Activated naive CD4-positive, alpha-beta T cell treated with anti-CD3 and anti-CD28 coated beads for 36 hours (primary cell): ENCODE measurements around the gene MTFR1L. TPM values are rescaled to one million over a fixed set of nuclear protein-coding genes. Genes with fewer than 3 reads are reported as not detected.
"Not testable (repeated sequence)": the region's sequence is repeated elsewhere in the genome, so short reads cannot be mapped to it uniquely, and the experiment has no call there.

ENCODE experiments used
- CTCF ChIA-PET: fragments of 350-600 bp; sonication (Branson Sonifier 250); formaldehyde crosslinking; loops from one replicate; lab custom pipeline; 2021; ENCODE audit warnings: antibody characterized with exemption; lab: Charles Lee
- DNase-seq: peaks from one replicate; pipeline ENCODE4 v3.0.0-alpha.2; 2020
- H3K27ac Mint-ChIP-seq: one replicate; pipeline ENCODE4 v1.8.0; 2021; ENCODE audit warnings: mild to moderate bottlenecking, mixed read lengths
- H3K27me3 Mint-ChIP-seq: one replicate; pipeline ENCODE4 v1.8.0; 2021; ENCODE audit warnings: low read depth, mixed read lengths
- H3K36me3 Mint-ChIP-seq: one replicate; pipeline ENCODE4 v1.8.0; 2021; ENCODE audit warnings: low read depth, mixed read lengths
- H3K4me1 Mint-ChIP-seq: one replicate; pipeline ENCODE4 v1.8.0; 2021; ENCODE audit warnings: low read depth, mixed read lengths
- H3K4me3 Mint-ChIP-seq: one replicate; pipeline ENCODE4 v1.8.0; 2021; ENCODE audit warnings: mild to moderate bottlenecking, moderate library complexity, mixed read lengths
- H3K9me3 Mint-ChIP-seq: one replicate; pipeline ENCODE4 v1.8.0; 2021; ENCODE audit warnings: mixed read lengths
- intact Hi-C: fragments of 100-400 bp; cut with micrococcal nuclease; formaldehyde crosslinking; loops from one replicate; pipeline ENCODE4 v1.15.1; 2023
- total RNA-seq, 2 experiments: library from RNA; stranded (reverse); gene quantifications; one replicate each; pipeline ENCODE4 v1.2.3, GENCODE V29; 2021

Gene MTFR1L
- total RNA-seq, 2 experiments from 2014 or later: 22.2 to 23.5 TPM

- peaks cover 8% of the 10 kb centered on the region for H3K4me1 Mint-ChIP-seq
Observed at GRCh38 chr1:25836695-25837094, 16.9 kb downstream of the MTFR1L start.

GRCh38 chr1:25837262-25837875 lies 17.6 kb downstream of the MTFR1L start:
- peaks cover 17% of the 10 kb centered on the region for H3K36me3 Mint-ChIP-seq
- intact Hi-C loops: loop anchor here (2.0 to 5.0 kb wide), 2 partner anchors 60 to 161 kb away; partner anchors contain the start of gene PAFAH2
- no peak overlapping the region for H3K4me3 Mint-ChIP-seq
- no peak overlapping the region for H3K27ac Mint-ChIP-seq
- H3K27me3 Mint-ChIP-seq: no peaks in the 10 kb centered on the region
- H3K4me1 Mint-ChIP-seq: peaks cover 1% of the 10 kb centered on the region
- no peak for DNase-seq
- H3K9me3 Mint-ChIP-seq: peaks cover 5% of the 10 kb centered on the region
- CTCF ChIA-PET: interaction anchor here (0.6 kb wide), 1 partner anchor 41 kb away, joined by 3 read pairs; no protein-coding TSS in a partner anchor

More at GRCh38 chr1:25836695-25837094, 16.9 kb downstream of the MTFR1L start:
- Mint-ChIP-seq H3K4me3 (no peak overlapping the region), H3K36me3 (peaks cover 19% of the 10 kb centered on the region), H3K9me3 (peaks cover 5% of the 10 kb centered on the region), H3K27me3 (no peaks in the 10 kb centered on the region), H3K27ac (no peak overlapping the region)
- DNase-seq: no peak
- CTCF ChIA-PET: interaction anchor here (0.6 kb wide), 1 partner anchor 42 kb away, joined by 3 read pairs; no protein-coding TSS in a partner anchor
- intact Hi-C loops: loop anchor here (2.0 to 5.0 kb wide), 2 partner anchors 61 to 162 kb away; partner anchors contain the start of gene PAFAH2

- H3K4me3 Mint-ChIP-seq, H3K36me3 Mint-ChIP-seq, H3K9me3 Mint-ChIP-seq, DNase-seq, H3K27me3 Mint-ChIP-seq, H3K27ac Mint-ChIP-seq, H3K4me1 Mint-ChIP-seq: not testable (repeated sequence)
- intact Hi-C loops: loop anchor here (5.0 kb wide), 1 partner anchor 57 kb away; no protein-coding TSS in a partner anchor
- CTCF ChIA-PET: interaction anchor here (0.6 to 0.9 kb wide), 4 partner anchors 8 to 1980 kb away, joined by 3 to 4 read pairs (median 4); no protein-coding TSS in a partner anchor
Observed at GRCh38 chr1:25839808-25840207, 20.1 kb downstream of the MTFR1L start.

- intact Hi-C loops: no loop called here
- Mint-ChIP-seq H3K36me3 (peaks cover 4% of the 10 kb centered on the region), H3K27me3 (no peaks in the 10 kb centered on the region), H3K4me1 (peaks cover 2% of the 10 kb centered on the region), H3K27ac (no peak overlapping the region), H3K4me3 (no peak overlapping the region), H3K9me3 (peaks cover 5% of the 10 kb centered on the region)
- CTCF ChIA-PET: no interaction called here
- no peak for DNase-seq
Observed at GRCh38 chr1:25843483-25843882, 23.7 kb downstream of the MTFR1L start.

- Mint-ChIP-seq H3K27ac (no peak overlapping the region), H3K27me3 (no peaks in the 10 kb centered on the region), H3K4me1 (peaks cover 2% of the 10 kb centered on the region), H3K9me3 (peaks cover 5% of the 10 kb centered on the region), H3K4me3 (no peak overlapping the region), H3K36me3 (peaks cover 3% of the 10 kb centered on the region)
- DNase-seq: no peak
- CTCF ChIA-PET: interaction anchor here (1.0 to 1.7 kb wide), 2 partner anchors 30 to 157 kb away, joined by 5 read pairs; partner anchors contain the start of gene PAQR7
- intact Hi-C loops: no loop called here
Observed at GRCh38 chr1:25844536-25845337, 25.0 kb downstream of the MTFR1L start.

- no peaks in the 10 kb centered on the region for H3K36me3 Mint-ChIP-seq
- peaks cover 2% of the 10 kb centered on the region for H3K4me1 Mint-ChIP-seq
- CTCF ChIA-PET: interaction anchor here (1.7 kb wide), 1 partner anchor 29 kb away, joined by 5 read pairs; the partner anchor contains the start of gene PAQR7
- no peak overlapping the region for H3K27ac Mint-ChIP-seq
- intact Hi-C loops: no loop called here
- no peak for DNase-seq
- no peaks in the 10 kb centered on the region for H3K27me3 Mint-ChIP-seq
- H3K4me3 Mint-ChIP-seq: no peak overlapping the region
- H3K9me3 Mint-ChIP-seq: no peaks in the 10 kb centered on the region
Observed at GRCh38 chr1:25845664-25846063, 25.9 kb downstream of the MTFR1L start.

- H3K4me1 Mint-ChIP-seq: peaks cover 2% of the 10 kb centered on the region
- no peaks in the 10 kb centered on the region for H3K36me3 Mint-ChIP-seq
- H3K27ac Mint-ChIP-seq: no peak overlapping the region
- no peaks in the 10 kb centered on the region for H3K9me3 Mint-ChIP-seq
- no peak for DNase-seq
- H3K27me3 Mint-ChIP-seq: no peaks in the 10 kb centered on the region
- intact Hi-C loops: no loop called here
- H3K4me3 Mint-ChIP-seq: no peak overlapping the region
- CTCF ChIA-PET: interaction anchor here (0.6 kb wide), 1 partner anchor 90 kb away, joined by 3 read pairs; no protein-coding TSS in a partner anchor
Observed at GRCh38 chr1:25847929-25848328, 28.2 kb downstream of the MTFR1L start.

GRCh38 chr1:25848531-25848930 lies 28.8 kb downstream of the MTFR1L start:
- Mint-ChIP-seq H3K27ac (no peak overlapping the region), H3K9me3 (no peaks in the 10 kb centered on the region), H3K27me3 (no peaks in the 10 kb centered on the region), H3K4me1 (peaks cover 2% of the 10 kb centered on the region), H3K36me3 (no peaks in the 10 kb centered on the region), H3K4me3 (no peak overlapping the region)
- DNase-seq: no peak
- CTCF ChIA-PET: interaction anchor here (0.6 kb wide), 1 partner anchor 90 kb away, joined by 3 read pairs; no protein-coding TSS in a partner anchor
- intact Hi-C loops: no loop called here

- Mint-ChIP-seq H3K36me3 (no peaks in the 10 kb centered on the region), H3K4me1 (peaks cover 12% of the 10 kb centered on the region), H3K4me3 (no peak overlapping the region), H3K27me3 (no peaks in the 10 kb centered on the region), H3K9me3 (no peaks in the 10 kb centered on the region), H3K27ac (no peak overlapping the region)
- no peak for DNase-seq
- CTCF ChIA-PET: interaction anchor here (0.6 kb wide), 1 partner anchor 232 kb away, joined by 3 read pairs; no protein-coding TSS in a partner anchor
- intact Hi-C loops: no loop called here
Observed at GRCh38 chr1:25854554-25854953, 34.8 kb downstream of the MTFR1L start.

- CTCF ChIA-PET: interaction anchor here (0.8 kb wide), 1 partner anchor 37 kb away, joined by 3 read pairs; no protein-coding TSS in a partner anchor
- no peak overlapping the region for H3K27ac Mint-ChIP-seq
- H3K36me3 Mint-ChIP-seq: no peaks in the 10 kb centered on the region
- DNase-seq: no peak
- intact Hi-C loops: no loop called here
- H3K4me3 Mint-ChIP-seq: no peak overlapping the region
- peaks cover 15% of the 10 kb centered on the region for H3K4me1 Mint-ChIP-seq
- H3K27me3 Mint-ChIP-seq: no peaks in the 10 kb centered on the region
- no peaks in the 10 kb centered on the region for H3K9me3 Mint-ChIP-seq
Observed at GRCh38 chr1:25856856-25857255, 37.1 kb downstream of the MTFR1L start.

GRCh38 chr1:25858494-25858893 lies 38.7 kb downstream of the MTFR1L start:
- CTCF ChIA-PET: interaction anchor here (0.5 kb wide), 1 partner anchor 231 kb away, joined by 3 read pairs; no protein-coding TSS in a partner anchor
- intact Hi-C loops: loop anchor here (1.0 kb wide), 1 partner anchor 38 kb away; no protein-coding TSS in a partner anchor

More at GRCh38 chr1:25858494-25858893, 38.7 kb downstream of the MTFR1L start:
- H3K36me3 Mint-ChIP-seq: no peaks in the 10 kb centered on the region
- no peak for DNase-seq
- H3K27ac Mint-ChIP-seq: peak overlapping the region; percentile 47
- H3K27me3 Mint-ChIP-seq: no peaks in the 10 kb centered on the region
- peak overlapping the region; percentile 92 for H3K4me3 Mint-ChIP-seq
- H3K9me3 Mint-ChIP-seq: no peaks in the 10 kb centered on the region
- H3K4me1 Mint-ChIP-seq: peaks cover 15% of the 10 kb centered on the region
